UCSD-AML1 (cell line): ENCODE results near the gene NIPAL4.
"Not testable (repeated sequence)": the region's sequence is repeated elsewhere in the genome, so short reads cannot be mapped to it uniquely, and the experiment has no call there.

Experiments used
- DNase-seq: peaks from one replicate; lab custom pipeline; 2025; ENCODE audit not compliant: unreplicated experiment; lab: John Stamatoyannopoulos, UW

NIPAL4 gene

GRCh38 chr5:157459715-157460599, at the start of gene NIPAL4:
TSS of gene NIPAL4 (plus strand) at chr5:157460213. CDS start at chr5:157460321, 108 bp downstream.
- no peak for DNase-seq

DNA sequence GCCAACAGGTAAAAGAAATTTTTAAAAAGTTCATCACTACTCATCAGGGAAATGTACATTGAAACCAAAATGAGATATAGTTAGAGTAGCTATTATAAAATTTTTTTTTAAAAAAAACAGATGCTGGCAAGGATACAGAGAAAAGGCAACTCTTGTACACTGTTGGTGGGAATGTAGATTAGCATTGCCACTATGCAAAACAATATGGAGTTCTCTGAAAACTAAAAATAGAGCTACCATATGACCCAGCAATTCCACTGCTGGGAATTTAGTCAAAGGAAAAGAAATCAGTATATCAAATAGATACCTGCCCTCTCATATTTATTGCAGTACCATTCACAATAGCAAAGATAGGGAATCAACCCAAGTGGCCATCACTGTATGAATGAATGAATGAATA, 44.2 kb upstream of the NIPAL4 start:
- no peak for DNase-seq

GRCh38 chr5:157419521-157419920, 40.5 kb upstream of the NIPAL4 start:
- DNase-seq, result not testable (repeated sequence)

GRCh38 chr5:157429920-157430319, 30.1 kb upstream of the NIPAL4 start:
- not testable (repeated sequence) for DNase-seq

- no peak for DNase-seq
These were observed 28.3 kb upstream of the NIPAL4 start for GRCh38 chr5:157431544-157432200.

GRCh38 chr5:157434096-157434495, 25.9 kb upstream of the NIPAL4 start:
- DNase-seq, result no peak

DNA sequence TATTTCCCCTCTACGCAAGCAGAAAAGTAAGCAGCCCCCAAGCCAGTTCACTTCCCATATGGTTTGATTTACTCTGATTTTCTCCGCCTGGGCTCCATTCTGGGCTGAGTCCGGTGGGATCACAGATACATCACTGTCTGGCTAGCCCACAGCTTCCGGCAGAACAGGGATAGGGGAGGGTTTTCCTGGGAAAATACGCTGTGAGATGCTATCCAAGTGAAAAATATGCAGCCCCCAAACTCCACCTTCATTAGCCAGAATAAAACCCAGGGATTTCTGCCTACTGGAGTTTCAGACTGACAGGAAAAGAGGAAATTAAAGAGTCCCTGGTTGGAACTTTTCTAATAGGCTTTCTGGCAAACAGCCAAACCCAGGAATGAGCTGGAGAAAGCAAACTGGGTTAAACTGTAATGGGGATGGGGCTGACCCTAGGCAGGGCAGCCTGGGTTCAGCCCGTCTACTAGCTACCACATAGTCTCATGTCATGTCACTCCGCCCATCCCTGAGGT, 16.9 kb upstream of the NIPAL4 start:
- no peak for DNase-seq

DNA sequence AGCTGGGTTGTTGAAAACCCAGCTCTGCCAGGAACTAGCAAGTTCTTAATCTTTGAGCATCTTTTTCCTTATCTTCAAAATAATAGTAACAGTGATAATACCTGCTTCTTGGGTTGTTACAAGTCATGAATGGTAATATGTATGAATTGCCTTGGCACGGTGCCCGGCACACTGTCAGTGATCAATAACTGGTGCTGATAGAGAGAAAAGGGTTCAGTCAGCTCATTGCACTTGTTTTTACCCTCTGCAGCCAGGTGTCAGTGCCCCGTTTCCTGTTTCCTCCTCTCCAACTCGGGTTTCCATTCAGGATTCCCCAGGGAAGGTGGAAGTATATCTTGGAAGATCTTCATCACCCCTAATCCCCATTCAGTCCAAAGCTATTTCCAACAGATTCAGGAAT, 15.8 kb upstream of the NIPAL4 start:
- no peak for DNase-seq

GRCh38 chr5:157445745-157446411, 14.1 kb upstream of the NIPAL4 start:
- no peak for DNase-seq

- DNase-seq, result no peak
These were observed 13.5 kb upstream of the NIPAL4 start for GRCh38 chr5:157446412-157446935.

DNA sequence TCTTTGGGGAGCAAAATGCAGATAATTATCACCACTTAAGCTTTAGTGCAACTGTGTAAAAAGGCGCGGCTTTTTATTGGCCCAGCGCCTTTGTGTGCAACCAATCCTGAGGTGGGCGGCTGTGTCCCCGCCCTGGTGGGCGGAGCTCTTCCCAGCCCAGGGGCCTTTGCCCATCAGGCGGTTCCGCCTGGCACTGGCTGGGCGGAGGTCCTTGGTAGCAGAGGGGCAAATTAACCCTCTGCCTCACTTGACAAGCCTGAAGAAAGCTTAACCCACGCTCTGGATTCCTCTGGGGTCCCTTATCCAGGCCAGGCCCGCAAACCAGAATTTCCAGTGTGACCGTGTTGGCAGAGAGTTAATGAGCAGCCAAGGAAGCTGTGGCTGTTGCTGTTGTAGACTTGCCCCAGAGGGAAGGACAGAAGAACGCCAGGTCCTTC, 12.8 kb upstream of the NIPAL4 start:
- no peak for DNase-seq

- DNase-seq, result no peak
These were observed 10.8 kb upstream of the NIPAL4 start for GRCh38 chr5:157449011-157449723.

GRCh38 chr5:157450024-157450423, 10.0 kb upstream of the NIPAL4 start:
- no peak for DNase-seq

GRCh38 chr5:157451806-157452205, 8.2 kb upstream of the NIPAL4 start:
- no peak for DNase-seq

DNA sequence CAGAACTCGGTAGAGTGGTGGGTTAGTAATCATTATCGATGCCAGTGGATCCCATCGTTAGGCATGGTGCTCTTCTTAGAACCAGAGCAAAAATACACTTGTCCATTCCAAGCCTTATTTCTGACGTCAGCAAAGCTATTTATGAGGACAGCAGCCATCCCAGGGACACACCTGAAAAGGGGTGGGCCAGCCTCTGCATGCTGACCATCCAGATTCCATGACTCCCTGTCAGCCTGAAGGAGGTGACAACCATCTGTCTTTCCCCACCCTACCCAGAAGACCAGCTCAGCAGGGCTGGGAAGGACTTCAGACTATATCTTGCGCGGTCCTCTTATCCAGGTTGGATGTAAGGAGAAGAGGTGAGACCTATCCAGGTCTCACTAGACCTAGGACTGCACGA, 5.7 kb upstream of the NIPAL4 start:
- DNase-seq, result no peak

DNA sequence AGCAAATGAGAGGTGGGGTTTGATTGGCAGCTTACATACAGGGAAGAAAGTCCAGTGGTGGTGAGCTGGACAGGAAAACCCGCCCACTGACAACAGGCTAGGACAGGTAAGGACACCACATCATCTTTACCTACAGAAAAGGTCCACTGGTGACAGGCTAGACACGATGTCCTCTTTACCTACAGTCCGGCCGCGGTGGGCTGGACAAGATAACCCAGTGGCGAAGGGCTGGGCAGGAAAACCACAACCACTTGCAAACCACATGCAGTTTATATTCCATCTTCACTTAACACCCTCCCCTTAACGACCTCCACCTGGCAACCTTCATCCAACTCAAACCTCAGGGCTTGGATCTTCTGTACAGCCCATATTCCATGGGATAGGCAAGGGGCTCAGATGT, 5.0 kb upstream of the NIPAL4 start:
- no peak for DNase-seq

- no peak for DNase-seq
These were observed 3.7 kb upstream of the NIPAL4 start for GRCh38 chr5:157456301-157456700.

DNA sequence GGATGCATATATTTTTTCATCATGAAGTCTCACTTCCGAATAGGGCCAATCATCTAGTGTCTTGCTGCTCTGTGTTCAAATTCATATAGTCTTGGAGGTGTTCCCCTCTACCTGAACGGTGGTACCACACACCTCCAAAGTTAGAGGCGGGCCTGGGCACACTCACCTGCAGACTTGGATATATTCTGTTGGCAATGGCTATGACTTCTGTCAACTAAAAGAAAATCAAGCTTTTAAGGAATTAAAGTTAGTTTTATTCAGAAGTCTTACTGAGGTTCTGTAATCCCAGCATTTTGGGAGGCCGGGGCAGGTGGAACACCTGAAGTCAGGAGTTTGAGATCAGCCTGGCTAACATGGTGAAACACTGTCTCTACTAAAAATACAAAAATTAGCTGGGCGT, 2.6 kb upstream of the NIPAL4 start:
- no peak for DNase-seq

- no peak for DNase-seq
These were observed 1.2 kb upstream of the NIPAL4 start for GRCh38 chr5:157458835-157459234.

DNA sequence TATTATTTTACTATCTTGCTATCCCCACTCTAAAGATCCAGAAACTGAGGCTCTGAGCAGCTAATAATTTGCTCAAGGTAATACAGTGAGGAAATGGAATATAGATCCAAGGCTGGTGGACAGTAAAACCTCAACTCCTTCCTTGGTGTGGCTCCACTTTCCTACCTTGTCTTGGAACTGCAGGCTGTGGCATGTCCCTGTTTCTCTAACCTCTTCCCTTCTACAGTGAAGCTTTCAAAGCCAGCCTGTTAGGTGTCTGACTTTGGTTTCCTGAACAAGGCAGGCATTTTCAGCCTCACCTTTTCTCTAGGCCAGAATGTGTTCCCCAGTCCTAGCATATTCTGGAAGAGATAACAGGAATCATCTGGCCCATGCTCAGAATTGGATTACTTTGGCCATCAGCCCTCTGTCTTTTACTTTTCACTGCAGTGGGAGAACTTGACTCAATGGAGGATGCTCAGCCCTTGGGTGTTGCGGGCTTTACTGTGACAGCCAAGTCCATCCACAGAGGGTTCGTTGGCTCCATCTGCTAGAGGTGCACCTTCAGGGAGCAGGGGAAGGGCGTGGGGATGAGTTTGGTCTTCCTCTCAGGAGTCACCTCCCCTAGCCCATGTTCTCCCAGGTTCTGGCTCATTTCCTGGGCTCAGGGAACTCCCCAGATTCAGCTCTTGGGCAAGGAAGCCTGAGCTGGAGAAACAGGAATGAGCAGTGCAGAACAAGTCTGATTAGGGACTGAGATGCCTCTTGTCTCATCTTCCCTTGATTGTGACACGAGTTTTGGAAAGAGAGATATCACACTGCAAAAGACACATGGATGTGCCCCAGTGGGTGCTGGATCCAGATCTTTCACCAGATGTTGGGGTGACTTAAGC, 1.1 kb downstream of the NIPAL4 start:
- no peak for DNase-seq
